Activated gamma-delta T cell treated with anti-CD3 and anti-CD28 coated beads, Interleukin-2, amount 50 U/mL, for 16 hours (primary cell): ENCODE results near the gene FBXL3.

Experiments used
- DNase-seq: peaks from one replicate; pipeline ENCODE4 v3.0.0-alpha.2; 2020; ENCODE audit warnings: low read depth

FBXL3 gene

GRCh38 chr13:77026861-77027621 is at the start of gene FBXL3:
Gene FBXL3 (minus strand): TSS chr13:77027159. CDS start chr13:77021860, 5,299 bp downstream.
- peak; percentile 67 for DNase-seq

- no peak for DNase-seq
Observed at GRCh38 chr13:77067519-77067918, 40.6 kb upstream of the FBXL3 start.

GRCh38 chr13:77065461-77066147 is 38.6 kb upstream of the FBXL3 start:
- no peak for DNase-seq

DNA sequence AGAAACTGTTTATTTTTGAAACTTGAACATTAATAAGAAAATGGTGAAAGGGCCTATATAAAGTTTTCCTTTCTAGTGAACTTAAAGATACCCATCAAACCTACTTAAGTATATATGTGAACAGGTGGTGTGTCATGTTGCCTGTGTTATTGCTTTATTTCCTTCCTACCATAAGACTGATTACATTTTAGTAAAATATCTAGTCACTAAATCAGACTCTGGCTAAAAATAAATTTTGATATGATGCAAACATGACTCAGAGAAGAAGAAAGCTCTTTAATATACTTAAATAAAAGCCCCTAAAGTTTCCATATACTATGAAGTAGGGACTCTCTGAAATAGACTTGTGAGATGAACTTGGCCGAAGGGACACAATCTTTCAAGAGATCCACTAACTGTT is 35.1 kb upstream of the FBXL3 start:
- no peak for DNase-seq

GRCh38 chr13:77061362-77061761 is 34.4 kb upstream of the FBXL3 start:
- no peak for DNase-seq

DNA sequence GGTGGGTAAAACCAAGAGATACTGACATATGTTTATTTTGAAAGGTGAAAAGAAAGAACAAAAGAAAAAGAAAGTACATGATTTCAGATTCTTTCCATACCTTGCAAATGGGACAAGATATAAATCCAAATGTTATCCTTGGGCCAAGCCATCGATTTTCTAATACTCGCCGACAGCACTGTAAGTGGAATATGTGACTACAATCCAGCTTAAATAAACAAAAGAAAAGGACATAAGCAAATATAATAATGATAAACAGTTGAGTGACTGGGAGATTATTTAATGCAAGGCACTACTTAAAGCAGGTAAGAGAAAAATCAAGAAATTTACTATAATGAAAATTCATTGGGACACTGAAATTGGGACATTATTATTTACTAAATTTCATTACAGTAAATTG is 29.9 kb upstream of the FBXL3 start:
- no peak for DNase-seq

DNA sequence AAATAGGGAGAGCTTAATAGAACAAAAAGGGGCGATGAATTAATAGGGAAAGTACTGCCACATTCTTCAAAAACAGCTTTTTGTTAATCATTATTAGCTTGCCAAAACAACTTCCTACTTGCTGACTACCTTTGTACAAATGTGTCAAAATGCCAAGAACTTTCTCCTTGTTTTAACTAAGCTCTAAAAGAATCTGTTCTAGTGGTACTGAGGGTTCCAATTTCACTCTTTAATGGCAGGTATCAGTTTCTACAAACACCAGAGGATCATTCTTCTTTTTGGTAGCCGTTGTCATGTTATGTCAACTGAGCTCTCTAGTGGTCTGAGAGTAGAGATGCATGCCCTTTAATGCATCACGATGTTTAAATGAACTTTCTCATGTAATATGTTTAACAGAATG is 29.4 kb upstream of the FBXL3 start:
- DNase-seq: no peak

DNA sequence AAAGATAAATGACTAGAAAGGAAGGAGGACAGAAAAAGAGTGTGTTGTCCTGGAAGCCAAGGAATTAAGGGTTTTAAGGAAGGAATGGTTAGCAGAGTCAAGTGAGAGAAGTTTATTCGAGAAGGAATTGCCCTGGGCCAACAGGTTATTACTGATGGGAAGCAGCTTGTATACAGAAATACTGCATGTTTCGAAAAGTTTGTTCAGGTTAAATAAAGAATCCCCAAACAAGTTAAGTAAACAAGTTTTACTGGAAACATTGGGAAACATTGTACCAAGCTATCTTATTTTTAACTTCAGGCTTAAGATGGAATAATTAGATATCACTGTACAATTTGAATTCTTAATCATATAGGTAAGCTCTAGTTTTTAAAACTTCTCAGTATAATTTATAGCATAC is 28.2 kb upstream of the FBXL3 start:
- no peak for DNase-seq

GRCh38 chr13:77053192-77053591 is 26.2 kb upstream of the FBXL3 start:
- DNase-seq: no peak

DNA sequence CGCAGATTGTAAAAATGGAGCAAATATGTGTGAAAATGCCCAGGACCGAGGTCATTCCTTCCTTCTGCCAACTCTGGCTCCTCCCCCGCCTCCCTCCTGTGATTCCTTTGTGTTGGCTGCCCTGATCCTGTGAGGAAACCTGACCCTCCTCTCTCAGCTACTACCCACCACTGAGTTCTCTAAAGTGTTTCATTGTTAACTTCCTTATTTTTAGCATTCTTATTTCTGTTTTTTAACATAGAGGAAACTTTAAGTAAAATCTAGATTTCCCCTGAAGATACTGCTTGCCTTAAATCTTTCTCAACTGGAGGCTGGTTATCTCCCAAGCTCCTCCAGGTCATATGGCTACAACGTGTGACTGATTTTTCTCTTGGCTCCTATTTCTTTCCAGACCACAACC is 21.7 kb upstream of the FBXL3 start:
- DNase-seq: no peak

GRCh38 chr13:77047649-77048343 is 20.8 kb upstream of the FBXL3 start:
- no peak for DNase-seq

- no peak for DNase-seq
Observed at GRCh38 chr13:77042566-77043177, 15.7 kb upstream of the FBXL3 start.

- DNase-seq: no peak
Observed at GRCh38 chr13:77040835-77041234, 13.9 kb upstream of the FBXL3 start.

DNA sequence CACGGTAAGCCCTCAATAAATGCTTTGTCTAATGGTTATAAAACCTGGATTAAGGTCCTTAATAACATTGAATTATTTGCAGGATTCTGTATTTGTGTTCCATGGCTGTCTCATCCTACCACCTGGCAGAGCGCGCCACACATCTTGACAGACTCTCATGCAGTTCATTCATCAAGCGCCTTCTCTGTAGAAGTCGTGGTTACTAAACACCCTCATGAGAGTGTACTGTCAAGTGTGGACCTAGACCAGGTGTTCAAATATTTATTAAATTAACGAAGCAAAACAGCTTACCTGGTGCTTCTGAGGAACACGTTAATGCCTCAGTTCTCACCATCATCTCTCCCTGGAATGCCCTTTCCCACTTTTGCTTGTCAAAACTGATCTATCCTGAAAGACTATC is 13.1 kb upstream of the FBXL3 start:
- no peak for DNase-seq

DNA sequence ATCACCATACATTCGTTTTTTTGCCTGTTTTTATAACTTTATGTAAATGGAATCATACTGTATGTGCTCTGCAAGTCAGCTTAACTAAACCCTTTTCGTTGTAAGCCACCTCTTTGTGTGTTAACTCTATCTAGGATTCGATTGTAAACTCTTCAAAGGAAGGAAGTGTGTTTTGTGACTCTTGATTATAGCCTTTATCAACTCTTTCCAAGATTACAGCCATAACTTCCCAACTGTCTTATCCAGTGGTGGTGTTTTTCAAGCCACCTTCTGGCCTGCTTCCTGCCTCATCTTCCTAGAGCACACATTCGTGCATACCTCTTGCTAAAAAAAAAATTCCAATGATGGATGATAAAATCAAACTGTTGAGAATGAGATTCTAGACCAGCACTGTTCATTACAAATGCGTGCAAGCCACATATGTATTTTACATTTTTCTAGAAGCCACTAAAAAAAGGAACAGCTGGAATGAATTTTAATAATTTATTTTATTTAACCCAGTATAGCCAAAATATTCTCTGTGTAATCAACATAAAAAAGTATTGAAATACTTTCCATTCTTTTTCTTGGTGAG is 12.0 kb upstream of the FBXL3 start:
- no peak for DNase-seq

GRCh38 chr13:77036279-77036678 is 9.3 kb upstream of the FBXL3 start:
- no peak for DNase-seq

DNA sequence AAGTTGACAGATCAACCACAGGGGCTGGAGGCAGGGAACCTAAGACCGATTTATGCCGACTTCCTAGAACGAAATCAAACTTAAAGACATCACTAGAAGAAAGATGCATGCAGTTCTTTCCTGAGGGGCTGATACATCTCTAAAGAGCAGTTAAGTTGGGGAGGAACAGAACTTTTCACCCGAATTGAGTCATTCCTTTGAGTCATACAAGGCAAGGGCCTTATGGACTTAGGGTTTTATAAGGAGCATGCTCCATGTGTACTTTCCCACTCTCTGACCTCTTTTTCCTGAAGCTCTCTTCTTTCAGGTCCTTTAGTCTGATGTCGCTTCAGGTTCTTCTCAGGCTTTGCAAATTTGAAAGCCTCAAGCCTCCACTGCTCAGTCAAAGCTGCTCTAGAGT is 7.9 kb upstream of the FBXL3 start:
- no peak for DNase-seq

- DNase-seq: no peak
Observed at GRCh38 chr13:77033717-77034302, 6.9 kb upstream of the FBXL3 start.

DNA sequence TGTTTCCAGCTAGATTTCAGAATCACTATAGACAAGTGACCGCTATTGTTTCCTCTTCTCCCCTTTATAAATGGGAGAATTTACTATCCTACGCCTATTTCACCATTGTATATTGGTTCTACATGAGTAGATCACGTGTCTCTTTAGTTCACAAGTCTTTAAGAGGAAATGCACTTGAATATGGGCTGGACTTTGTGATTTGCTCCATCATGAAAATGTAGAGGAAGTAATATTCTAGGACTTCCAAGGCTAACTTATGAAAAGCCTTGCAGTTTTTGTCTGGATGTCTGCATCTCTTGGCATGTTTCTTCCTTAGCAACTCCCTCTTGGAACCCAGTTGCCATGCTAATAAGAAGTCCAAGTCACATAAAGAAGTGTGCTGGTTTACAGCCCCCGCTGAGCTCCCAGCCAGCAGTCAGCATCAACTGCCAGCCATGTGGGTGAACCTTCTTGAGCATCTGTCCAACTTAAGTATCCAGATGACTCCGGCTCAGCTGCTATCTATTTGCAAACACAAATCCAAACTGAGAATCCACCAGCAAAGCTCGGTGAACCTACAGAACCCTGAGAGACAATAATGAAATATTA is 4.8 kb upstream of the FBXL3 start:
- DNase-seq: no peak

DNA sequence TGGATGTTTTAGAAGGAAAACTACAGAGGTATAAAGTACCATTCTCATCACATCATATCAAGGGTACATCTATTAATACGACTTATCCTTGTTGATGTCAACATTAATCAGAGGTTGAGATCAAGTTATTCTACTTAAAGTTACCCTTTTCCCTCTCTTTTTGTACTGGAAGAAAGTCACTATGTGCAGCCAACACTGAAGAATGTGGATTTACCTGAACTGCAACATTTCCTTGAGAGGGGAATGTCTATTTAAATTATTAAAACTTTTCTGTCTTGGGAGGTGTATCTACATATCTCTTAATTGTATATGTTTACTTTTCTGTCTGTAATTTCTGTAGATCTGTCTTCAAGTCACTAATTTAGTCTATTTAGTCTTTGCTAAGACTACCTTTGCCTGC is 2.5 kb upstream of the FBXL3 start:
- no peak for DNase-seq

DNA sequence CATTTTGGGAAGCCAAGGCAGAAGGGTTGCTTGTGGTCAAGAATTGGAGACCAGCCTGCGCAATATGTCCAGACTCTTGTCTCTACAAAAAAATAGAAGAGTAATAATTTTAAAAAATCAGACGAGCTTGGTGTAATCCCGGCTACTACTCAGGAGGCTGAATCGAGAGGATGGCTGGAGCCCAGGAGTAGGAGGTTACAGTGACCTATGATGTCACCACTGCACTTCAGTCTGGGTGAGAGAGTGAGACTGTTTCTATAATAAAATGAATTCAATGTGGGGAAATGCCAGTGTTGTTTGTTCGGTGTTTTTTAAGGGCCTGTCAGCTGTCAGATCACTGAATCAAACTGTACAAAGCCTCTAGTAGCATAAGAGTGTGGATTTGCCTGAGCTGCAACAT is 1.2 kb upstream of the FBXL3 start:
- no peak for DNase-seq
